DOHH2 (cell line): Measurements from ENCODE around the gene COL4A1.

ENCODE experiments used
- EZH2phosphoT487 ChIP-seq: fragments of 200-600 bp; sonication (generic); IDR thresholded peaks from 2 replicates; pipeline ENCODE4 v1.6.1; 2017; ENCODE audit warnings: borderline replicate concordance, mild to moderate bottlenecking, antibody characterized with exemption, low read length, moderate library complexity, mixed read lengths
- TF ChIP-seq, protein P1 (sequence below): fragments of 200-600 bp; sonication (generic); IDR thresholded peaks from one replicate; pipeline ENCODE4 v1.5.1; 2014; ENCODE audit warnings: antibody characterized with exemption, mild to moderate bottlenecking, low read depth, low read length; ENCODE audit not compliant: poor library complexity, severe bottlenecking

DNA sequence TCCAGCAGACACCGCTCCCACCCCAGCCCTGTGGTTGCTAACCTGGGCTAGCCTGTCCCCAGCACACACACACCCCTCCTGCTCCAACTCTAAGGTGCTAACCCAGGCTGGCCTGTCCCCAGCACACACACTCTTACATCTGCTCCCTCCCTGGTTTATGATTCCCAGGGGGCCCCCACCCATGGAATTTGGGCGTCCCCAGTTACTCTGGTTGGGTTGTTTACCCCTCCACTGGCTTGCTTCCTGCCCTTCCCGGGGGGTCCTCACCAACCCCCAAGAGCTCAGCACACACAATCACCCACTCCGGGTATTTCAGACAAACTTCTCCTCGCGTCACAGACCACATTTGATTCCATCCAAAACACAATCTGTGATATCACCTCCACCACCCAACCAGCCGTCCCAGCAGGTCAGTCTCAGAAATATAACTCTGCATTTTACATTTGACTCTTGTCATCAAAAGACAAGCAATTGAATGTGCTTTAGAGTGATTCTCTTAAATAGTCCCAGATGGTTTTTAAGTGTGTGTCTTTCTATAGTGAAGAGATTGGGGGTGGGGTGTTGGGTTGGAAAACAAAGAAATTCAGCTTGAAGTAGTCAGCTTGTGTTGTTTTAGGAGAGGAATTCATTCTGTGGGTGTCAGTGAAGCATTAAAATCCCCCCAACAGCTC lies 20.2 kb upstream of the COL4A1 start:
- TF ChIP-seq, protein P1, sequence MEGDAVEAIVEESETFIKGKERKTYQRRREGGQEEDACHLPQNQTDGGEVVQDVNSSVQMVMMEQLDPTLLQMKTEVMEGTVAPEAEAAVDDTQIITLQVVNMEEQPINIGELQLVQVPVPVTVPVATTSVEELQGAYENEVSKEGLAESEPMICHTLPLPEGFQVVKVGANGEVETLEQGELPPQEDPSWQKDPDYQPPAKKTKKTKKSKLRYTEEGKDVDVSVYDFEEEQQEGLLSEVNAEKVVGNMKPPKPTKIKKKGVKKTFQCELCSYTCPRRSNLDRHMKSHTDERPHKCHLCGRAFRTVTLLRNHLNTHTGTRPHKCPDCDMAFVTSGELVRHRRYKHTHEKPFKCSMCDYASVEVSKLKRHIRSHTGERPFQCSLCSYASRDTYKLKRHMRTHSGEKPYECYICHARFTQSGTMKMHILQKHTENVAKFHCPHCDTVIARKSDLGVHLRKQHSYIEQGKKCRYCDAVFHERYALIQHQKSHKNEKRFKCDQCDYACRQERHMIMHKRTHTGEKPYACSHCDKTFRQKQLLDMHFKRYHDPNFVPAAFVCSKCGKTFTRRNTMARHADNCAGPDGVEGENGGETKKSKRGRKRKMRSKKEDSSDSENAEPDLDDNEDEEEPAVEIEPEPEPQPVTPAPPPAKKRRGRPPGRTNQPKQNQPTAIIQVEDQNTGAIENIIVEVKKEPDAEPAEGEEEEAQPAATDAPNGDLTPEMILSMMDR: no peak
- TF ChIP-seq EZH2phosphoT487: no peak
